SU-DHL-6 (cell line): Measurements from ENCODE around the gene SPSB3.

Source experiments
- CTCF ChIP-seq: fragments of 200-600 bp; sonication (generic); IDR thresholded peaks from one replicate; pipeline ENCODE4 v1.5.1; 2017; ENCODE audit warnings: antibody characterized with exemption, mild to moderate bottlenecking, low read length, moderate library complexity; ENCODE audit not compliant: insufficient read depth, poor library complexity, severe bottlenecking
- EZH2phosphoT487 ChIP-seq: fragments of 200-600 bp; sonication (generic), shearing (Covaris generic); conservative IDR thresholded peaks from 2 replicates; pipeline ENCODE4 v1.6.1; 2018; ENCODE audit warnings: mild to moderate bottlenecking, antibody characterized with exemption, low read length, moderate library complexity, mixed read lengths

DNA sequence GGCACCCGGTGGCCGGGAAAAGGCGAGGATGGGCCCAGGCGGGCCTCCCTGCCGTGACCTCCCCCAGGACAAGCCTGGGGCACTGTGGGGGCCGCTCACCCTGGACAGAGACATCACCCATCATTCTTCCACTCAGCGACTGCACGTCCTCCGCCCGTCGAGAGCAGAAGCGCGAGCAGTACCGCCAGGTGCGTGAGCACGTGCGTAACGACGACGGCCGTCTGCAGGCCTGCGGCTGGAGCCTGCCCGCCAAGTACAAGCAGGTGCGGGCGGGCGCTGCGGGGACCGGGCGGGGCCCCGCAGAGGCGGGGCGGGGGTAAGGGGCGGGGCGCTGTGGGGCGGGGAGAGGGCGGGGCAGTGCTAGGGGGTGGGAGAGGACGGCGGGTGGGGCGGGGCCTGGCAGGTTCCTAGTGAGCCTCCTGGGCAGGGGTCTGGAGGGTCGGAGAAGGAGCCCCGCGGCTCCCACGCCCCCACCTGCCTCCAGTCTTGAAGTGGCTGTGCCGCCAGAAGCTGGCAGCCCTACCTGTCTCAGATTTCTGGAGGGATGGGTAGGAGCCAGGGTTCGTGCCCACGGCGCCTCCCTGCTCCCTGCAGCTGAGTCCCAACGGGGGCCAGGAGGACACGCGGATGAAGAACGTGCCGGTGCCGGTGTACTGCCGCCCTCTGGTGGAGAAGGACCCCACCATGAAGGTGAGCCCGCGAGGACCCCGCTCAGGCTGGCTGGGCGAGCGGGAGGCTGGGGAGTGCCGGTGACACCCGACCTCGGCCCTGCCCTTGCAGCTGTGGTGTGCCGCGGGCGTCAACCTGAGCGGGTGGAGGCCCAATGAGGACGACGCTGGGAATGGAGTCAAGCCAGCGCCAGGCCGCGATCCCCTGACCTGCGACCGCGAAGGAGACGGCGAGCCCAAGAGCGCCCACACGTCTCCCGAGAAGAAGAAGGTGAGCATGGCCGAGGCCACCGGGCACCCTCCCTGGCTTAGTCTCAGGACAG lies 18.6 kb downstream of the SPSB3 start:
- TF ChIP-seq CTCF (no peak), EZH2phosphoT487 (no peak)
